ENCODE data around the gene OTUD6A. TPM values are rescaled to one million over a fixed set of nuclear protein-coding genes. Genes with fewer than 3 reads are reported as not detected.

Gene OTUD6A, protein sequence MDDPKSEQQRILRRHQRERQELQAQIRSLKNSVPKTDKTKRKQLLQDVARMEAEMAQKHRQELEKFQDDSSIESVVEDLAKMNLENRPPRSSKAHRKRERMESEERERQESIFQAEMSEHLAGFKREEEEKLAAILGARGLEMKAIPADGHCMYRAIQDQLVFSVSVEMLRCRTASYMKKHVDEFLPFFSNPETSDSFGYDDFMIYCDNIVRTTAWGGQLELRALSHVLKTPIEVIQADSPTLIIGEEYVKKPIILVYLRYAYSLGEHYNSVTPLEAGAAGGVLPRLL
- total RNA-seq, result not detected
- long read RNA-seq, result 0 reads

DNA sequence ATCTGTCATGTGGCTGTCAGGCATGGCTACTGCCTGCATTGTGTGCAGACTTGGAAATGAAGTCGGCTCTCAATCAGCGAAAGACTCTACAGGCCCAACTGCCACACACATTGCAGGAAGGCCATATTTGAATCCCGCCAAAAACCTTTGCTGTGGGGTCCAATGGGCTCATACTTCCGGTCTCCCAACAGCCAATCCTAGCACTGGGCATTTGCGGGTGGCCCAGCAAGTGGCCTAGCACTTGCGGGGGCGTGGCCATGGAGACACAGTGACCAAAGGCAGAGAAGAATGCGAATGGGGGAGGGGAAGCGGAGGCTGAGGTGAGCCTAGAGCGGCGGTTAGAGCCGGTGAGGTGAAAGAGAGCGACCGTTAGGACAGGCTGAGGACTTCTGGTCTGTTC, at the start of gene OTUD6A:
TSS of gene OTUD6A (plus strand) at position 382 of the 400 bp plus-strand sequence. CDS start 68 bp downstream, outside the sequence.
- DNase-seq (ENCODE audit: low spot score), result no peak
- intact Hi-C loops (cut with DNase I), result no loop called here

DNA sequence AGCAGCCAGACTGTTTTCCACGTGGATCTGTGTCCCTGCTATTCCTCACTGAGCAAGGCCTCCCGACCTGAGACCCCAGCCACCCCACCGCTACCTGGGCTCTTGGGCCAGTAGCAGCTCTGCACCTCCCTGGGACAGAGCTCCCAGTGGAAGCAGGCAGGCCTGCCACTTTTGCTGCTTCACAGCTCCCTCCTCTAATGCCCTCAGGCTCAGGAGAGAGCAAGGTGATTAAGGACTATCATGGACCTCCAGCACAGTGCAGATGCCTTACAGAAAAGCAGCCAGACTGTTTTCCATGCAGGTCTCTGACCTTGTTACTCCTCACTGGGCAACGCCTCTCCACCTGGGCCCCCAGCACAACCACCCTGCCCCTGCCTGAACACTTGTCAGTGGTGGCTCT, 49.5 kb upstream of the OTUD6A start:
- intact Hi-C loops (cut with DNase I), result no loop called here
- DNase-seq (ENCODE audit: low spot score), result no peak

DNA sequence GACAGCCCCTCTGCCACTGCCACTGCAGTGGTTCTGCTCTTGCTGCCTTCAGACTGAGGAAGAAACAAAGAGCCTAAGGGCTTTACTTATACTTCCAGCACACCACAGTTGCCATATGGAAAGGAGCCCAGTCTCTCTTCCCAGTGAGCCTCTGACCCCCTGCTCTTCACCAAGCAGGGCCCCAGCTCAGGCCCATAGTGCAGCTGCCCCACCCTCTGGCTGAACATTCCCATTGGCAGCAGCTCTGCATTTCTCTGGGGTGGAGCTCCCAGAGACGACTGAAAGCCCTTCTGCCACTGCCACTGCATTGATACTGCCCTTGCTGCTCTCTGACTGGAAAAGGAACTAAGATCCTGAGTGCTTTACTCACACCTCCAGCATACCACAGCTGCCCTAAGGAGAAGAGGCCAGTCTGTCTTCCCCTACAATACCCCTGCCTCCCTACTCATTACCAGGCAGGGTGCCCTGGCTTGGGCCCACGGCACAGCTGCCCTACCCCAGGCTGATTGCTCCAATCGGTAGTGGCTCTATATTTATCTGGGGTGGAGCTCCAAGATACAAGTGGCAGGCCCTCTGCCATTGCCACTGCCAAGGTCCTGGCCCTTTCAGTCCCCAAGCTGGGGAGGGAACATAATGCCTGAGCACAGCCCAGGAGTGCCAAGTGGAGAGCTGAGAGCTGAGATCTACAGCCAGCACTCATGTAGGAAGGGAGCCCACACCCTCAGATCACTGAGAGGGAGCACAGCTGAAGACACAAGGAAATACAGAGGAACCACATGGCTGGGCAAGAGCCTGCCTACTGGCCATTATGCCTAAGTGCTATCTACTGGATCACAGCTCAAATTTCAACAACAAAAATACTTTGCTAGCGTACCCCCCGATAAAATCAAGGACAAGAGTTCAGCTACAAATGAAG, 48.5 kb upstream of the OTUD6A start:
- no peak for DNase-seq (ENCODE audit: low spot score)
- intact Hi-C loops (cut with DNase I), result no loop called here

DNA sequence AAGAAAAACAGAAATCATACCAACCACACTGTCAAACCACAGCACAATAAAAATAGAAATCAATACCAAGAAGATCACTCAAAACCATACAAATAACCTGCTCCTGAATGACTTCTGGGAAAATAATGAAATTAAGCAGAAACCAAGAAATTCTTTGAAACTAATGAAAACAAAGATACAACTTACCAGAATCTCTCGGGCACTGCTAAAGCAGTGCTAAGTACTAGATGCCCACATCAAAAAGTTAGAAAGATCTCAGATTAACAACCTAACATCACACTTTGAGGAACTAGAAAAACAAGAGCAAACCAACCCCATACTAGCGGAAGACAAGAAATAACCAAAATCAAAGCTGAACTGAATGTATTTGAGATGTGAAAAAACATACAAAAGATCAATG, 45.7 kb upstream of the OTUD6A start:
- no peak for DNase-seq (ENCODE audit: low spot score)
- intact Hi-C loops (cut with DNase I), result no loop called here

DNA sequence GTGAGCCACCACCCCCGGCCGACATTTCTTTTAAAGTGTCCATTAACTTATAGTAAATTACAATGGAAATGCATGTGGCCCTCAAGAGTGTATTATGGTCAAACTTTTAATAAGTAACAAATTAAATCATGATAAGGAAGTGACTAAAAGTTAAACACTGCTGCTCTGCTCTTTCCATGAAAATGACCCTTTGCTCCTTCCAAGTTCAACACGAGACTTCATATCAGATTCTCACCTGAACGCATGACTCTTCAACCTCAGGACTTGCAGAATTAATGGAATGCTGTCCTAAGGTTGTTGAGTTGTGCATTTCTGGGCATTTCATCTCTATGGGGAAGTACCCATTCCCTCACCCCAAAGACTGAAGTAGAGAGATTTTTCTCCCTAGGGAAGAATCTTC, 39.6 kb upstream of the OTUD6A start:
- no peak for DNase-seq (ENCODE audit: low spot score)
- intact Hi-C loops (cut with DNase I), result no loop called here

DNA sequence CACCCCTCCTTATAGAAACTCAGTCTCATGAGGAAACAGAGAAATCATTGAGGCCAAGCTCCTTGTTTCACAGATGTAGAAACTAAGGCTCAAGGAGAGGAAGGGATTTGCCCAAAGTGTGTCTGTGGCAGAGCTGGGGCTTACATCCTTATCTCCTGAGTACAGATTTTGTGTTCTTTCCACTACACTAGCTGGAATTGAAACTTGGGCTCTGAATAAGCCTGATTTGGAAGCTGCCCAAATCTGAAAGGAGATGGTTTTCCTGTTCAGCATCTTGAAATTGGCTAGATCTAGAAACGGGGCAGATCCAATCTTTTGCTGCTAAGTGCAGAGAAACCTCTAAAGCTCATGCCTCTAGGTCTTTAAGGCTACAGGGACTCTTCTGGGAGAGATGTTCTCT, 36.8 kb upstream of the OTUD6A start:
- DNase-seq (ENCODE audit: low spot score), result no peak
- intact Hi-C loops (cut with DNase I), result no loop called here

DNA sequence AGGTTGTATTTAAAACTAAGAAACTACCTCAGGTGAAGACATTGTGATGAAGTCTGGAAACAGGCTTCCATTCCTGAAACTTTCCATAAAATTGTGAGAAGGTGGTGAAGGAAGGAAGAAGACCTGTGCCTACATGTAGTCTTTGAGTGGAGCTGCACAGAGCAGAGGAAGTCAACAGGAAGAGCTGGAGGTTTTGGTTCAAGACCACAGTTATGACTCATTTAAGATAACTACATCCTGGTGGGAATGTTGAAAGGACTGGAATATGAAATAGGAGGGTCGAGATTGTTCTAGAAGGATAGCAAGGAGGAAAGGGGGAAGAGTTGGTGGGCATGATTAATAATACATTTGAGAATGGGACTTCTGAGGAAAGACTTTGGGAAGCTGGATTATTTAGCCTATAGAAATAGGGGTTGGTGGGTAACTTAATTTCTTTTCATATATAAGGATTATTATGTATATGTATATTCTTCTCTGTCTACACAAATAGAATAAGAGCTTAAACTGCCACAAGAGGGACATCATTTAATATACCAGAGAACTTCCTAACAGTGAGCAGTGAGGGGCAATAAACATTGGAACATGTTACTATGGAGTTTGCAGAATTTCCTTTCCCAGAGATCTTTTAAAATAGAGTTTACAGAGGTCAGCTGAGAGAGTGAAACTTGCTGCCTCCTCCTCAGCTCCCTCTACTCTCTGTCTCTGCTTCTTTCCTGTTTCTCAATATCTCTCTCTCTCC, 36.0 kb upstream of the OTUD6A start:
- no peak for DNase-seq (ENCODE audit: low spot score)
- intact Hi-C loops (cut with DNase I), result no loop called here

DNA sequence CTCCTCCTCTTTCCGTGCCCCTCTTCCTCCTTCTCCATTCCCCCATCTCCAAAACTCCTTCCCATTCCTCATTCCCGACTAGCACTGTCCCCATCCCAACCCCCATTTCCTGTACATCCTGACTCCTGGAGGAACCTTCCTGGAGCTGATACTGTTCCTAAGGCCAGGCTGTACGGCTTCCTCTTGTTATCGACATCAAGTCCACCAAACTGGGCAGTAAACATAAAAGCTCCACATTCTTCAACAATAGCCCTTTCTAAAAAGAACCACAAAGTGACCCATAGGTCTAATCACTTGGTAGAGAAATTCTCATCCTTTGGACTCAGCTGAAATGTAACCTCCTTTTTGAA, 35.4 kb upstream of the OTUD6A start:
- DNase-seq (ENCODE audit: low spot score), result no peak
- intact Hi-C loops (cut with DNase I), result no loop called here

DNA sequence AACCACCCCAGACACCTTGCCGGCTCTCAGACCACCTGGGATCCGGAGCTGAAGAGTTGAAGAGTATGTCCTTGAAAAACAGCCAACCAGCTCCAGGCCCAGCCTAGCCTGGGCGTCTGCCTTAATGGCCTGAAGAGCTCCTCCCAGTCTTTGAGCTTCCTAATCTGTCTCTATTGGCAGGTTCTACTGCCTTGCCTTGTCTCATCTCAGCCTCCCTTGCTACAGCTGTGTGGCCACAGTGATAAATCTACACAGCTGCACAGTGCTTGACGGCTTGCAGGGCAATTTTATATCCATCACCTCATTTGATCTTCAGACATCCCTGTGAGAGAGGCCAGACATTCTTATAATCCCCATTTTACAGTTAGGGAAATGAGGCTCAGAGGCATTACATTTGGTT, 32.4 kb upstream of the OTUD6A start:
- DNase-seq (ENCODE audit: low spot score), result no peak
- intact Hi-C loops (cut with DNase I), result loop anchor here (2.0 to 10.0 kb wide), 5 partner anchors 67 to 603 kb away; partner anchors contain the start of gene EDA

DNA sequence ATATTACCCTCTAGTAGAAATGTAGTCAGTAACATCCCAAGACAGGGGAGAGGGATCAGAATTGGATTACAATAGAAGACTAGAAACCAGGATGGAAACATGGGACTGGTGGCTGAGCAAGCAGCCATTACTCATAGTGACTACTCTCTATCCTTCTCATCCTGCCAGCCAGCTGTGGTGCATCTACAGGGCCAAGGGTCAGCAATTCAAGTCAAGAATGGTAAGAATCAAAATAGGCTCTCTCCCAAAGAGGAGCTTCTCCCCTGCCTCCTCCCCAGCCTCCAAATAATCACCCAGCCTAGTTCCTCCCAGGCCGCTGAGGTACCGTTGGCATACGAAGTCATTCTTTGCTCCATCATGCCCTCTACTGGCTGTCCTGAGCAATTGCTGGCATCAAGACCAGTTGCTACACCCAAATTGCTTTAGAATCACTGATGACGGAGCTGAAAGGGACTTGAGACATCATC, 31.9 kb upstream of the OTUD6A start:
- DNase-seq (ENCODE audit: low spot score), result no peak
- intact Hi-C loops (cut with DNase I), result loop anchor here (2.0 to 10.0 kb wide), 5 partner anchors 66 to 603 kb away; partner anchors contain the start of gene EDA

DNA sequence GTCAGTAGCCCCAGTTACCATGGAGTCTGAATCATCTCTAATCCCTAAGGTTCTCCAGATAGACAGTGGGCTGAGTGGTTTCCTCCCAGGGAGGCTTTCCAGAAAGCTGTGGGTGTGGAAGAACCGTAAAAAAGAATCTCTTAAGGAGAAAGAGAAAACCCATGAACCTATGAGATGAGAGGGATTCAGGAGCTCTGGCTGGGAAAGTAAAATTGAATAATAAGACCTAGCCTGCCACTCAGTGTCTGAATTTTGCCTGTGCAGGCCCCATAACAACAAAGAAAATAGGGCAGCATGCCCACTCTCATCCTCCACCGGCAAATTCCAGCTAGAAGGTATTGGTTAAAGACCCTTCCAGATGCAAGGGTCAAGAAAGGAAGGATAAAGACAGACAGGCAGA, 29.5 kb upstream of the OTUD6A start:
- intact Hi-C loops (cut with DNase I), result loop anchor here (5.0 to 10.0 kb wide), 2 partner anchors 418 to 605 kb away; partner anchors contain the start of gene EDA
- DNase-seq (ENCODE audit: low spot score), result no peak

DNA sequence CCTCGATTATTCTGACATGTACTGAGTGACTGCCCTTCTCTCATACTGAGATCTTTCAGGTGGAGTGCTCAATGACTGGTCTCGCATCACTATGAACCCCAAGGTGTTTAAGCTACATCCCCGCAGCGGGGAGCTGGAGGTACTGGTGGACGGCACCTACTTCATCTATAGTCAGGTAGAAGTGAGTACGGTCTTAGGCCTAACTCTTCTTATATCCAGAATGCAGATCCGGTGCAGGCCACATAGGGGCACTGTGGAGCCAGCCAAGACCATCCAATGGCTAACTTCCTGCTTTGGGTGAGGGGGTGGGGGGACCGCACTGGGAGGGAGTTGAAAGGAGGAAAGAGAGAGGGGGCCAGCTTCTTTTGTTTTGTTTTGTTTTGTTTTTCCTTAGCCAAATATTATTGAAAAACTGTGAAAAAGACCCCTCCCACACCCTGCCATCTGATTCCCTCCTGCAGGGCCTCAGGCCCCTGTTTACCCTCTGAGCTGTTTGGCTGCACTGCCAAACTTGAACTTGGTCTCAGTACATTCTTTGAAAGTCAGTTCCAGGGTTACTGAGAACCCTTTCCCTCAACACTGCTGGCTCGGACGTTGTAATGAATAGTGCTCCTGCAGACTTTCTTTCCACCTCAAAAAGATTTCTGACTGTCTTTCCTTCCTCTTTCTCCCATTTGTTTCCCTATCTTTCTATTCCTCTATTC, 28.8 kb upstream of the OTUD6A start:
- DNase-seq (ENCODE audit: low spot score), result no peak
- intact Hi-C loops (cut with DNase I), result loop anchor here (5.0 to 10.0 kb wide), 2 partner anchors 419 to 606 kb away; partner anchors contain the start of gene EDA

DNA sequence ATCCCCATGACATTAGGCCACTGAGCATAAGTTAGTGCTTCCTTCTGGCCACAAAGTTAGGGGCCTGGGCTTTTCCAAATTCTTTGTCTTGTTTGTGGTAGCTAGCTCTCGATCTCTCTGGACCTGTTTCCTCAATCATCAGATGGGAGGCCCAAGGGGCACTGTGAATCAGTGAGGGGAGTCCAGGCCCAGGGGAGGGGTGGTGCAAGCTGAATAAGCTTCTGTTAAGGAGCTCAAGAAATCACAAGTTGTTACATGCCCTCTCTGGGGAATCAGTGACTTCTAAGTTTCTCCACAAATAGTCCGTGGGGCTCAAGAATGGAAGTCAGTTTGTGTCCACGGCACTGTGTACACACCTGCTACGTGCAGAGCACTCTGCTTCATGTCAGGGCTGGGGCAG, 27.6 kb upstream of the OTUD6A start:
- intact Hi-C loops (cut with DNase I), result loop anchor here (5.0 to 10.0 kb wide), 2 partner anchors 420 to 607 kb away; partner anchors contain the start of gene EDA
- DNase-seq (ENCODE audit: low spot score), result no peak

DNA sequence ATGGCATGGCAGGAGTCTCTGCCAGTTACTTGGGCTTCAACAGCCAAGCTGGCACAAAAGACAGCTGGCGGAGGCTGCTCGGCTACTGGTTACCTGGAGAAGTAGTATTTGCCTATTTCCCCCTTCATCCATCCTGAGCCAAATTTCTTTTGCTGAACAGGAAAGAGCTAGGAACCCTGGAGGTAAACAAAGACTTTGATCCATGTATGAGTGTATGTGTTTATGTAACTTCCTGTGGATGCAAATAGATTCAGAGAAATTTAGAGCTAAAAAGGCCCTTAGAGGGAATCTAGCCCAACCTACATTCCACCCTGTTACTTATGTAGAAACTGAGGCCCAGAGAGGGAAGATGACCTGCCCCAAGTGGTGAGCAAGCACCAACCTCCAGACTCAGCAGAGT, 23.7 kb upstream of the OTUD6A start:
- no peak for DNase-seq (ENCODE audit: low spot score)
- intact Hi-C loops (cut with DNase I), result loop anchor here (10.0 kb wide), 1 partner anchor 424 kb away; the partner anchor contains the start of gene EDA

DNA sequence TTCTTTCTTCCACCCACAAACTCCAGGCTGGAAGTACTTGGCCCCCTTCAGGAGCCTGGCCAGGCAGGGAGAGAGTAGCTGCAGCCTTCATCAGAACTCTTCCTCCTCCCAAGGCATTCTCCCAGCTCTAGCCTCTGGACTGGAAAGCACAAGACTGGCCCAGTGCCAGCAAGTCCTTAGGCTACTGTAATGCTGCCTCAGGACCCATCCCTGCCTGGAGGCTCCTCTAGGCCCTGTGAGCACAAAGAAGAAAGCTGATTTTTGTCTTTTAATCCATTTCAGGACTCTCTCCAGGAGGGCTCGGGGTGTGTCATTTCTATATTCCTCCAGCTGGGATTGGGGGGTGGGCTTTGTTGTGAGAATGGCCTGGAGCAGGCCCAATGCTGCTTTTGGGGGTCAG, 23.3 kb upstream of the OTUD6A start:
- no peak for DNase-seq (ENCODE audit: low spot score)
- intact Hi-C loops (cut with DNase I), result loop anchor here (10.0 kb wide), 1 partner anchor 424 kb away; the partner anchor contains the start of gene EDA

DNA sequence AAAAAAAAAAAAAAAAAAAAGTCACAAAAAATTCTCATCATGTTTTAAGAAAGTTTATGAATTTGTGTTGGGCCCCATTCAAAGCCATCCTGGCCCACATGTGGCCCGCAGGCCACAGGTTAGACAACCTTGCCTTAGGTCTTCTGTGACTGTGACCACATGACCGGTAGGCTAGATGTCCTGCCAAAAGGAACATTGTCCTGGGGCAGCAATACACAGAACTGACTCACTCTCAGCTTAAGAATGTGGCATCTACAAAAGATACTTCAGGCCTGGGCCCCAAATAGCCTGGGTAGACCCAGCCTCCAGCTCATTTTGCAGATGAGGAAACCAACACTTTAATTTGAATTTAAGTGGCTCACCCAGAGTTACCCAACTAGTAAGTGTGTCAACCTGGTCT, 22.5 kb upstream of the OTUD6A start:
- DNase-seq (ENCODE audit: low spot score), result no peak
- intact Hi-C loops (cut with DNase I), result loop anchor here (10.0 kb wide), 1 partner anchor 425 kb away; the partner anchor contains the start of gene EDA

DNA sequence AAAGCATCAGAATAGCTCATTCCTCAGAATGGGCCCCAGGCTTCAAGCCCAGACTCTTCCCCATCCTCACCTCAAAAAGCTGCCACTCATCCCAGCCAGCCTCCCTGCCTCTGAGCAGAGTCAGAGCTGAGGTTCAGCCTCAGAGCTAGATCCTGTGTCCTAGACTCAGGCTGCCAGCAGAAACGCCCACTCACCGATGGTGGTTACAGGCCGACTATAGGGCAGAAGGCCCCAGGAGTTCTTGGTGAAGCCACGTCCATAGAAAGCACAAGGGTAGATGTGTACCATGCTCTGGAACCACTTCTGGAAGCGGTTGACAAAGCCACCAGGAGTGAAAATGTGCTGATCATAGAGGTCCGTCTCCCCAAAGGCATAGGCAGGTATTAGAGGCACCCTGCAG, 20.3 kb upstream of the OTUD6A start:
- intact Hi-C loops (cut with DNase I), result no loop called here
- DNase-seq (ENCODE audit: low spot score), result no peak

DNA sequence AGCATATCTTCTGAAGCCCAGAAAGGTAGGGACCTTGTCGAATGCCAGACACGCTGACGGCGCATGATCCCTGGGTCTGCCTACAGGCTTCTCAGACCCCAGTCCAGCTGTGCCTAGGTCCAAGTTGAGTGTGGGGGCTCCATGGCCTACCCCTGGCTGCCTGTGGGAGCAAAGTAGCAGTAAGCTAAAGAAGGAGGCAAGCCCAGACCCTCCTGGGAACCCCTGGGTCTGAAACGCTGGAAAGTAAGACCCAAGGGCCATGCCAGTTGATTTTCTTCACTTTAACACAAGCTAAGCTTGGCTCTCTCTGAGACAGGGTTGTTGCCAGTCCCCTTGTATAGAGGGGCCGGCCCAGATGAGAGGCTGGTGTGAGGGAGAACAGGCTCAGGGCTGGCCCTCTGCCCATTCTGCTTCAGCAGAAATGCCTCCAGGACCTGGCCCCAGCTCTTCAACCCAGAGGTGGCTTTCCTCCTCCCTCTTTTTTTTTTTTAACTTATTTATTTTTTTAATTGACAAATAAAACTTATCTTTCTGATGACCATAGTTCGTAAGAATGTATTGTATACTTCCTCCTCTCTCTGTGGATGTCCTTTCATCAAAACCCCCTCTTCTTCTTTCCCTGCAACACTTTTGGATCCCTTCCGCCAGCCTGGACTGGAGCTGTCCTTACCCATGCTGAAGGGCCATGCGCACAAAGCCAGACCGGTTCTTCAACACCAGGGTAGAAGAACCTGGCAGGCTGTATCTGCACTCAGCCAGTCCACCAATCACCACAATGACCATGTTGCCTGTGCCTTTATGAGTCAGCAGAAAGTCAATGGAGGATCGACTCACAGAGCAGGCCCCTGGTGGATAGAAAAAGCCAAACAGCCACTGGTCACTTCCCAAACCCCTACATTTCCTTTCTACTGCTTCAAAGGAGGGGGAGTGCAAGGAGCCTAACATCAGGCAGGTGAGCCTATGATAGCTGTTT, 19.6 kb upstream of the OTUD6A start:
- intact Hi-C loops (cut with DNase I), result no loop called here
- DNase-seq (ENCODE audit: low spot score), result no peak
